HUDEP-2 (cell line): ENCODE data around the gene TMEM219.
"Not testable (repeated sequence)": the region's sequence is repeated elsewhere in the genome, so short reads cannot be mapped to it uniquely, and the experiment has no call there.

Experiments used
- DNase-seq, 76 experiments: peaks; one replicate each; lab custom pipeline; 2025; ENCODE audit not compliant: unreplicated experiment in 76 of 76; lab: John Stamatoyannopoulos, UW

Gene TMEM219

GRCh38 chr16:30009990-30010843, 48.3 kb downstream of the TMEM219 start:
- DNase-seq: no peak

GRCh38 chr16:30010844-30011713, 49.2 kb downstream of the TMEM219 start, which contains the start of gene DOC2A:
Gene DOC2A (minus strand): TSS chr16:30011027. CDS start chr16:30010222, 805 bp downstream.
- DNase-seq: no peak

GRCh38 chr16:30011714-30012504, 50.0 kb downstream of the TMEM219 start:
- no peak for DNase-seq

DNA sequence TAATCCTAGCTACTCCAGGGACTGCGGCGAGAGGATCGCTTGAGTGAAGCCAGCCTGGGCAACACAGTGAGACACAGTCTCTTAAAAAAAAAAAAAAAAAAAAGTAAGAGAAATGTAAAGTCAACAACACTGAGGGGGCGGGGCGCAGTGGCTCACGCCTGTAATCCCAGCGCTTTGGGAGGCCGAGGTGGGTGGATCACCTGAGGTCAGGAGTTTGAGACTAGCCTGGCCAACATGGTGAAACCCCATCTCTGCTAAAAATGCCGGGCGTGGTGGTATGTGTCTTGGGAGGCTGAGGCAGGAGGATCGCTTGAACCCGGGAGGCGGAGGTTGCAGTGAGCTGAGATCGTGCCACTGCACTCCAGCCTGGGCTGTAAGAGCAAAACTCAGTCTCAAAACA, 50.7 kb downstream of the TMEM219 start:
- not testable (repeated sequence) for DNase-seq

GRCh38 chr16:30015450-30015849, 53.6 kb downstream of the TMEM219 start:
- not testable (repeated sequence) for DNase-seq

- DNase-seq: no peak
Observed at GRCh38 chr16:30016555-30017276, 54.8 kb downstream of the TMEM219 start.

- DNase-seq: no peak
Observed at GRCh38 chr16:30017277-30017656, 55.4 kb downstream of the TMEM219 start.

- not testable (repeated sequence) for DNase-seq
Observed at GRCh38 chr16:30017937-30018336, 56.1 kb downstream of the TMEM219 start.

DNA sequence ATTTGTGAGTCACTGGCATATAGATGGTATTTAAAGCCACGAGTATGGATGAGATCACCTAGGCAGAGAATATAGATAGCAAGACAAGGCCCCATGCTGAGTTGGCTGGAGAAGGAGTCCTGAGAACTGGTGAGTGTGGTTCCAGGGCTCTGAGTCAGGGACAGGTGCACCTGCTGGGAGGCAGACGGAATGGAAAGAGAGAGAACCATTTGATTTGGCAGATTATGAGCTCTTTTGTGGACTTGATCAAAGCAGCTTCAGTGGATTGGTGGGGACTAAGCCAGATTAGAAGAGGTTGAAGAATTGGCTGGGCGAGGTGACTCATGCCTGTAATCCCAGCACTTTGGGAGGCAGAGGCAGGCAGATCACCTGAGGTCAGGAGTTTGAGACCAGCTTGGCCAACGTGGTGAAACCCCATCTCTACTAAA, 56.9 kb downstream of the TMEM219 start:
- no peak for DNase-seq
